ENCODE measurements around the gene ZNF865.

ZNF865 gene

DNA sequence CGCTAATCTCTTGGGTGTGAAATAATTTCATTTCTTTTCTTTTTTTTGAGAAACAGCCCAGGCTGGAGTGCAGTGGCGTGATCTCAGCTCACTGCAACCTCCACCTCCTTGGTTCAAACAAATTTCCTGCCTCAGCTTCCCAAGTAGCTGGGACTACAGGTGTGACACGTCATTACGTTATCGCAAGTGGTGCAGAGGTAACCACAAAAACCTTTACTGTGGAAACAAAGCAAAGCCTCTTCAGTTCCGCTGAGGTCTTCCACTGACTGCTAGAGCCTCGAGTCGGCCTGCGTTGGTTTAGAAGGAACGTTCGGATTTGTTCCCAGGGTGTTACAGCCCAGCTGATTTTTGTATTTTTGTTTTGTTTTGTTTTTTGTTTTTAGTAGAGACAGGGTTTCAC is 20.9 kb downstream of the ZNF865 start:
- no peak for DNase-seq

GRCh38 chr19:55632463-55632834 is 27.0 kb downstream of the ZNF865 start:
- DNase-seq: peak; percentile 77 to 99

- no peak for DNase-seq
These were observed 28.4 kb downstream of the ZNF865 start for GRCh38 chr19:55633861-55634260.

- DNase-seq: no peak
These were observed 29.9 kb downstream of the ZNF865 start for GRCh38 chr19:55635334-55635717.

DNA sequence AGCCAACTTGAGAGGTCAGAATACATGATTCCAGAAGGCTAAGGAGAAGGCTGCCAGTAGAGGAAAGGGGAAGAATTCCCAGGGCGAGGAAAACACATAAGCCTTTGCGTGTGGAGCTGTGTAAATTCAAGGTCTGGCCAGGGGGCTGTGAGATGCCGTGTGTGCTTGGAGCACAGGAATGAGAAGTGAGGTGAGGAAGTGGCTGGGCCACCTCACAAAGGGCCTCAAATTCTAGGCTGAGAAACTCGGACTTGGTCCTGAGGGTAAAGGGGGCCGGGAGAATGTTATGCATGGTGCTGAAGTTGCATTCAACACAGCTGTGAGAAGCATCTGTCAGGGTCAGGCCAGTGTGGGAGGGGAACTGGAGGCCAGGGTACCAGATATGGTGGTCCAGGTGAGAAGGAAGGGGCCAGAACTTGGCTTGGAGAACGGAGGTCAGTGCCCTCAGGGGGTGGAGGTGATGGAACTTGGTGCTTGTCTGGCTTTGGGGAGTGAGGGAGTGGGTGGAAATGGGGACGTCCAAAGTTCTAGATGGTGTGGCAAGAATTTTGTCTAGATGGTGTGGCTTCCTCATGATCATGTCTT is 30.5 kb downstream of the ZNF865 start:
- DNase-seq: no peak

DNA sequence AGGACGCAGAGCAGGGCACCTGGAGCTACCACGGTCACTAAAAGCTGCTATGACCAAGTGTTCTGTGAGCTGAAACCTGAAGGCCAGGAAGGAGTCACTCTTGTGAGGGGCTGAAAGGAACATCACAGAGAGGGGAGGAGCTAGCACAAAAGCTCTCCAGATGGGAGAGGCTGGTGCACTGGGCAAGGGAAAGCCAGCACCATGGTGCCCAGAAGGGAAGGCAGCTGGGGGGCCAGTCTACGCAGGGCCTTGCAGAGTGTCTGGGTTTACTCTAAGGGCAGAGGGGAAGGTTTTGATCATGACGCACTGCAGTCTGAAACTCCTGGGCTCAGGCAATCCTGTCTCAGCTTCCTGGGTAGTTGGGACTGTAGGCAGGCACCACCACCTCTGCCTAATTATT is 31.3 kb downstream of the ZNF865 start:
- DNase-seq: no peak

DNA sequence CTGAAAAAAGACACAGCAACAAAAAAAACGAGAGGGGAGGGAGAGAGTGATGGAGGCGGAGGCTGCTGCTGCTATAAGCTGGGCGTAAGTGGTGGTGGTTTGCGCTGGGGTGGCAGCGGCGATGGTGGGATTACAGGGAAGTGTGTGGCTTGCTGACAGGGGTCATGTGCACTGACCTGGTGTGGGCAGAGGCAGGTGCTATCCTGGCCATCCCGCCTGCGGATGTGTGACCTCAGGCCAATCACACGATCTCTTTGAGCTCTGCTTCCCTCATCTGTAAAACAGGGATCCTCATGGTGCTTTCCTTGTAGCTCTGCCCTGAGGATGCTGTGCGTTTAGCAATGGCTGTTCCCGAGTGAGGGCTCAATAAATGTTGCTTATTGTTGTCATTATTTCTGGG is 32.1 kb downstream of the ZNF865 start:
- no peak for DNase-seq

- peak; percentile 47 to 61 for DNase-seq
These were observed 33.5 kb downstream of the ZNF865 start for GRCh38 chr19:55638864-55639359.

GRCh38 chr19:55640043-55640576 is 34.7 kb downstream of the ZNF865 start:
- peak; percentile 42 to 47 for DNase-seq

GRCh38 chr19:55640577-55641425 is 35.4 kb downstream of the ZNF865 start, which contains the start of gene ZNF580:
ZNF580 (plus strand) TSS chr19:55641002; CDS start chr19:55642509, 1,507 bp downstream.
- DNase-seq: peak in 1 of 2 donors; percentile 59

DNA sequence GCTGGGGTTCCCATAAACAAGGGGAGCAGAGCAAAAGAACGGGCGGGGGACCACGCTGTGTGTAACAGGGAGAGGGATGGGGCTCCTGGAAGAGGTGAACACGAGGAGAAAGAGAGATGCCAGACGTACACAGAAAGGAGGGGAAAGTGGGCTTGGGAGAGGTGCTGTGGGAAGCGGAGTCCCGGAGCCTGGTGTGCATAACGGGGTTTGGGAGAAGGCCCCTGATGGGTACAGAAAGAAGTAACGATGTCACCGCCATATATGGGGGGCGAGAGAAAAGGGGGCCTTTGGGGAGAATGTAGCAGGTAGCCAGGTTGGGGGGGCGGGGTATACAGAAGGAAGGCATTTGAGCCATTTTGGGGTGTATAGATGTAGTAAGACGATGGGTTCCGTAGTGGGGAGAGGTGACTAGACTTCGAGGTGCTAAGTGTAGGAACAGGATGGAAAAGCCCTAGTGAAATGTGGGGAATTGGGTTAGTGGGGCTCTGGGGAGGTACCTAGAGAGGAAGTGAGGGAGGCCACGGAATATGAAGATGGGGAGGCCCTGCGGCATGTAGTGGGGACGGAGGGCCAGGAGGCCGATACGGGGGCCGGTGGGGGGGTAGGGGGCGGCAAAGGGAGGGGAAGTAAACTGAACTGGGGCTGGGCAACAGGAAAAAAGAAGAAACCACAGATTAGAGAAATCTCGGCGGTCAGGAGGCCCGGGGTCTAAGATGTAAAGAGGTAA is 36.1 kb downstream of the ZNF865 start:
- no peak for DNase-seq

GRCh38 chr19:55642153-55643002 is 36.9 kb downstream of the ZNF865 start:
- DNase-seq: no peak

- peak; percentile 57 to 87 for DNase-seq
These were observed 37.8 kb downstream of the ZNF865 start, which contains the start of gene ZNF581 for GRCh38 chr19:55643003-55643886. ZNF581 (plus strand) TSS chr19:55643649; CDS start chr19:55644572, 923 bp downstream.

GRCh38 chr19:55643887-55644176 is 38.4 kb downstream of the ZNF865 start:
- no peak for DNase-seq

DNA sequence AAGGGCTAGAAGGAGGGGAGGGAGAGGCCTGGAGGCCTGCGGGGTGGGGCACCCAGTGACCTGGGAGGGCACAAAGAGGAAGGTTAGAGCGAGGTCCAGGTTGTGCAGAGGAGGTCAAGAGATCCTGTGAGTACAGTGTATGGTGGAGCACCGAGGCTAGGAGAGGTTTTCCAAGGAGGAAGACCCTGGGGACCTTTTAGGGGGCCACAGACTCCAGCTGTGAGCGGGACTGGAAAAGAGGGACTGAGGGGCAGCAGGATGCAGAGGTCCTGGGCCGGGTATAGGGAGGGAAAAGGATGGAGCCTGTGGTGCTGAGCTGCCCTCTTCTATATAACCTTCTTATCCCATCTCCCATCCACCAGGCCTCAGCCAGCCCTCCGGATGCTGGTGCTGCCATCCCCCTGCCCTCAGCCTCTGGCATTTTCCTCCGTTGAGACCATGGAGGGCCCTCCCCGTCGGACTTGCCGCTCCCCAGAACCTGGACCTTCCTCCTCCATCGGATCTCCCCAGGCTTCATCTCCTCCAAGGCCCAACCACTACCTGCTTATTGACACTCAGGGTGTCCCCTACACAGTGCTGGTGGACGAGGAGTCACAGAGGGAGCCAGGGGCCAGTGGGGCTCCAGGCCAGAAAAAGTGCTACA is 38.9 kb downstream of the ZNF865 start:
- no peak for DNase-seq

DNA sequence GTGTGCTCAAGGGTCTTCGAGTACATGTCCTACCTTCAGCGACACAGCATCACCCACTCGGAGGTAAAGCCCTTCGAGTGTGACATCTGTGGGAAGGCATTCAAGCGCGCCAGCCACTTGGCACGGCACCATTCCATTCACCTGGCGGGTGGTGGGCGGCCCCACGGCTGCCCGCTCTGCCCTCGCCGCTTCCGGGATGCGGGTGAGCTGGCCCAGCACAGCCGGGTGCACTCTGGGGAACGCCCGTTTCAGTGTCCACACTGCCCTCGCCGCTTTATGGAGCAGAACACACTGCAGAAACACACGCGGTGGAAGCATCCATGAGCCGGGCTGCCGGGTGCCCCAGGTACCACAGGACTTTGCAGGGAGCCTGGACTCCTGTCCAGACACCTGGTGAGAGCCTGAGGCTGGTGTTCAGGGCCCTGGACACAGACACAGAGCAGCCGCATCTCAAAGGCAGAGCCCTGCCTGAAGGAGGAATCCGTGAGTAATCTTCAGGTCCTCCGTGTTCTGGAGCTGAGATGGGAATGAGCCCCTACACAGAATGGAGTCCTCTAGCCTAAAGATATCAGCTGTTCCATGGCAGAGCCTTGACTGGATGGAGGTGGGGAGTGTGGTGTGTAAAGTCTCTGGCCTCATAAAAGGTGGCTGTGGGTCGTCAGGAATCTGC is 39.5 kb downstream of the ZNF865 start:
- DNase-seq: no peak

GRCh38 chr19:55645512-55645881 is 40.0 kb downstream of the ZNF865 start:
- no peak for DNase-seq

DNA sequence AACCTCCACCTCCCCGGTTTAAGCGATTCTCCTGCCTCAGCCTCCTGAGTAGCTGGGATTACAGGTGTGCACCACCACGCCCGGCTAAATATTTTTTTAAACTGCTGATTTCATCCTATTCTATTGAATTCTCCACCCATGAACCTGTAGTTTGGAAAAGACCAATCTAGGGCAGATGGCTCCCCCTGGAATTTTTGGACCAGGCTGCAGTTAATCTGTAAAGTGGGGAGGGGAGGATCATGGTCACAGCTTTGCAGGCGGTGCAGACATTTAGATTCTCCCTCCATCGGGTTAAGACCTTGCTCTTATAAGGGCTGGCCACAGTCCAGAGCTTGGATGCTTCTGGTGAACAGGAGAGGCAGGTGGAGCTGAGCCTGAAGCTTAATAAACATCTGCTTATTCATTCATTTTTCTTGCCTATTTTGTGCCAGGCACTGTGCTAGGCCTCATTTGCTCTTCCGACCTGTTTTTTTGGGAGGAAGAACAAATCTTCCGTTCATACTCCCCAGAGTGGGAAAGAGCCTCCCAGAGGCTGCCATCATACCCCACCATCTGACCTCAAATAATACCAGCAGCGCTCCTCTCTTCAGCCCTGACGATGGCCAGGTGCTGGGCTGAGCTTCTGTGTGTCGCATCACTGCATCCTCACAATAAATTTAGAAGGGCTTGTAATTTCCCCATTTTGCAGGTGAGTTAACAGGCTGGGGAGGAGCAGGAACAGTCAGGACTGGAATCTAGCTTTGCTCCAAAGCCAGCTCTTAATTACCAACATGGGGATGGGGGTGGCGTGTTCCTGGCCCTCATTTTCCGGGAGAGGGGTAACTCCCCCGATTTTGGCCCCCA is 41.7 kb downstream of the ZNF865 start:
- DNase-seq: no peak

Data from inflammatory macrophage treated with lipopolysaccharide for 1 hour (primary cell).